ENCODE data around the gene CST5.
"Not testable (repeated sequence)": the region's sequence is repeated elsewhere in the genome, so short reads cannot be mapped to it uniquely, and the experiment has no call there.

The CST5 gene, protein sequence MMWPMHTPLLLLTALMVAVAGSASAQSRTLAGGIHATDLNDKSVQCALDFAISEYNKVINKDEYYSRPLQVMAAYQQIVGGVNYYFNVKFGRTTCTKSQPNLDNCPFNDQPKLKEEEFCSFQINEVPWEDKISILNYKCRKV

DNA sequence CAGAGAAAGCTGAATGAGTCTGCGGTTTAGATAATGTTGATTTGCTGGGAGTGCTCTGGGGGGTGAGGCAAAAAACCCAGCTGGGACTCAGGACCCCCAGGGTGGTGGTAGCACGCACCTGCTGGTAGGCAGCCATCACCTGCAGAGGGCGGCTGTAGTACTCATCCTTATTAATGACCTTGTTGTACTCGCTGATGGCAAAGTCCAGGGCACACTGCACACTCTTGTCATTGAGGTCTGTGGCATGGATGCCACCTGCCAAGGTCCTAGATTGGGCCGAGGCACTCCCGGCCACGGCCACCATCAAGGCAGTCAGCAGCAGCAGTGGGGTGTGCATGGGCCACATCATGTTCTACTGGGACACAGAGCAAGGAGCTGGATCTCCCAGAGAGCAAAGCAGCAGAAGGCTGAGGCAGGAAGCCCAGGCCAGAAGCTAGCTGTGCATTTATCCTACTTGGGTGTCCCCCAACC lies at the start of gene CST5:
Gene CST5, minus strand, starts transcription at position 421 of the 471 bp plus-strand sequence. Its CDS starts 72 bp downstream, at position 349.
- DNase-seq, result no peak

DNA sequence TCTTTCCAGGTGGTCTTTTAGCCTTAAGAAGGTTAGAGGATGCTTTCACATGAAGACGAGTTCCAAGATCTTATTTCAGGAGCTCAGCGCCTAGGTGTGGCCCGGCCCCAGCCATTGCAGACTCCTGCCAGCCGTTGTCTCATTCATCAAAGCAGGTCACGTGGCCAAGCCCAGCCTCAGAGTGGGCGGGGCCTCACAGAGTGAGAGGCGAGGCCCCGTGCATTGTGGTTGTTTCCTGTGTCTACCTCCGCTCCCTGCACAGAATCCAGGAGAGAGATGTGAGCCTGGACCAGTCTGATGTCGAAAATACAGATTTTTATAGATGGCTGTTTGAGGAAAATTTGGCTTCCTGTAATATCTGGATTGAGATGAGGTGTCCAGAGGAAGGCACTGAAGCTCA lies 49.2 kb upstream of the CST5 start:
- DNase-seq, result peak; percentile 22

DNA sequence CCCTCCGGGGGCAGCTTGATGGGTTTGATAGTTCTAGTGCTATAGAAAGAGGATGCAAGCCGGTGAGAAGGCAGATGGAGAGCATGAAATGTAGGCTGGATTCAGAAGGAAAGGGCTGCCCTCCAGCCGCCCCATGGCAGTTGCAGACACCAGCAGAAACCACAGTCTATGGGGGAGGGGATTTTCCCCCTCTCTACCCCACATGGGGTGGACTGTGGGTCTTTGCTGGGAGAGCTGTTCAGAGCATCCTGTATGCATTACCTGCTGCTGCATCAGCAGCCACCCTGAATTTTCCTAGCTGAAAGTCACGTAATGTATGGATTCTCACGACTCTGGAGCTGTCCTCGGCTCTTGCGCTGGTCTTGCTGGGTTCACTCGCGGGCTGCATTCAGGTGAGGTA lies 48.8 kb upstream of the CST5 start:
- DNase-seq, result no peak

DNA sequence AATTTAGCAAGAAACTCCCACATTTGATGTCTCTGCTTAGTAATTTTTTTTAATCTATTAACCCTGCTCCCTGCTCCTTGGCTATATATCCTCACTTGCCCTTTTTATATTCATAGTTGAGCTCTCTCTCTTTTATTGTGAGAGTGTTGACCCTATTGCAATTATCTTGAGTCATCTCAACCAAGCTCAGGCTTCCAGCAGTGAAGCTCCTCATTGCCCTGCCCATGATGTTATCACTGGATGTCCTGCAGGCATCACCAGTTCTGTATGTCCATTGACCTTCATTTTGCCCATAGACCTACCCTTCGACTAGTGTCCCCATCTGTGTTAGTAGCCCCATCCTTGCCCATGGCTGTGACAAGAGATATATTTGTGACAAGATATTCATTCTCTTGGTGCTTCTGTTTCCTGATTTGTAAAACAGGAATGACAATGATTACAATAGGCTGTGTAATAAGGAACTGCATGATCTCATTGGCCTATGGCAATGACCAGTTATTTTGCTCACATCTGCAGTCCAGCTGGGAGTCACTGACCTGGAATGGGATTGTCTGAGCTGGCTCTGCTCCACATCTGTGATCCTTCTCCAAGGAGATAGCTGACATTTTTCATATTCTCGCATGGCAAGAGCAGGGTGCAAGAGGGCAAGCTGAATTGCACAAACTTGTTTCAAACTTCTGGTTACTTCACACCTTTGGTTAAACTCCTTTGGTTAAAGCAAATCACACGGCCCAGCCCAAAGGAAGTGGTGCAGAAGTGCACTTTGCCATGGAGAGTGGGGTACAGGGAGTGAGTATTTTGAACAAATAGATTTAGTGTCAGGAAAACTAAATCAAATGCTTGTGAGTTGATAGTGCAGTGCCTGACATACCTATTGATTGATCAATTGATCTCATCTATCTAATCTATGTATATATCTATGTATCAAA lies 47.7 kb upstream of the CST5 start:
- DNase-seq, result no peak

DNA sequence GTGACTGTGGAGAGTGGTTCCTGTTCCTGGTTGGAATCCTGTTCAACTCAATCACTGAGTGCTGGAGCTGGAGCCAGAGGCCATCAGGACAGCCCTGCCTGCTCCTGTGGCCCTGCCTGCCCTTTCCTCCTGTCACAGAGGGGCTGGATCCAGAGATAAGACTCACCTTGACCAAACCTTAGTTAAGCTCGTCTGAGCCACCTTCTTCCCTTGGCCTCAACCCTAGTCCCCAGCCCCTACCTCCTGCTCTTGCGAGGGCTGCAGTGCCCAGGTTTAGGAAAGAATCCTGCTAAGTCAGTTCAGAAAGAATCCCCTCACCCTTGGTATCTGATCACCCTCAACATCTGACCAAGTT lies 47.0 kb upstream of the CST5 start:
- DNase-seq, result no peak

DNA sequence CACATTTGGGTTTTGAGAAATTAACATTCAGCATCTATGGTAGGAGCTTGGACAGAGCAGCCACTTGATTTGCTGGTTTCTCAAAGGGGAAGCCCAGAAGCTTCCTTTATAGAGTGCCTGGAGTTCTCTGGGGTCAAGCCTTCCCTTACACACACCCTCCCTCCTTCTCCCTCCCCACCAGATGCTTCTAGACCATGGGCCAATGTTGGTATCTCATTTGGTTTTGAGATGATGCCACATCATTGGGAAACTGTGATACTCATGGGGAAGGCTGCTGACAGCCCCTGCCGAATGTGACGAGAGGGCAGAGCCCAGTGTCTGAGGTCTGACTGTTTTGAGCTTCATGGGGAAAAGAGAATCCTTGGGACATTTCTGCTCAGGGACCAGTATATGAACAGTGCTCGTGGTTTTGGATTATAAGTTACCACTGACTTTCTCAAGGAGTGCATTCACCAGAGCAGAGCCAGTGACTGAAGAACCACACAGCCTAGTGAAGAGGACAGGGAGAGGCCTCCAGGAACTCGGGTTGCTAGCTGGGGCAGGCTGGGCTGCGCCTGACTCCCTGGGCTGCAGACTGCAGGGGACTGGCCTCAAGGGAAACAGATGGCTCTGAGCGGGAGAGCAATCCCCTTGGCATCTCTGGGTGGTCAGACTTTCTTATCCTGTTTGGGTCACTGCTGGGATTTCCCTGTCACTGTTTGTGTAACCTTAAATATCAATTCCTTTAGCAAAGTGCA lies 46.4 kb upstream of the CST5 start:
- DNase-seq, result no peak

DNA sequence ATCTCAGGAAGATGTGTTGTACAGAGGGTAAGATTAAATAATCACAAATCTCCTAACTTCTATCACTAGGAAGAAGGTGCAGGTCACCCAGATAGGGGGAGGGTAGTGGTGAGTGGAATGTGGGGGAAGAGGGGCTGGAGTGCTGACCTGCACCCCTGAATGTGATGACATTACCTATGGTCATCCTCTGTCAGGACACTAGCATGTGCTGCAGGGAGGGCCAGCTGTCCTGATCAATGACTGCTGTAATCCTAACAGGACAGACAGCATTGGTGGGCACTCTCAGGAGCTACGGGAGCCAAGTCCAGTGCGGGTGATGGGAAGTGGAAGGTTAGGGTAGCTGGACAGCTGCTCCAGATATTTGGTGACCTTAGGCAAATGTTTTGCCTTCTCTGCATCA lies 45.2 kb upstream of the CST5 start:
- no peak for DNase-seq

DNA sequence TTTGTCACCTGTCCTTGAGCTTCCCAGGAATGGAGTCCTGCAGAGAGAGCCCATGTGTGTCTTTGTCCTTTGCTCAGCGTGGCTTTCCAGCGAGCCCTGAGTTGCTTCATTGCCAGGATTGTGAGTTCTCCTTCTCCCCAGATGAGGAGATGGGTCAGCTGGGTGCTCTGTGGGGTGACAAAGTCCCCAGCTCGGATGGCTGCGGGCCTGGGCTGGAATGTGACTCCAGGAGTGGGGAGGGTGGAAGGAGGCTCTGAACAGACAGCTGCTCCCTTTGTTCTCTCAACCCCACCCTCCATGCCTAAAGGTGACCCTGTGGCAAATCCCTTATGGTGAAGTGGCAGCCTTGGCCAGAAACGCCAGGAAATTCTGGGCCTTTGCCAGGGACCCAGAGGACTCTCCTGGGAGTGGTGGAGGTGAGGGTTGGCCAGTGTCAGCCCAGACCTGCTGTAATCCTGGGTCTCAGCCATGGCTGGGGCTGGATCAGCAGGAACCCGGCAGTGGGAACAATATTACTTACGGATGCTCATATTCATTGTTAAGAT lies 44.4 kb upstream of the CST5 start:
- no peak for DNase-seq

DNA sequence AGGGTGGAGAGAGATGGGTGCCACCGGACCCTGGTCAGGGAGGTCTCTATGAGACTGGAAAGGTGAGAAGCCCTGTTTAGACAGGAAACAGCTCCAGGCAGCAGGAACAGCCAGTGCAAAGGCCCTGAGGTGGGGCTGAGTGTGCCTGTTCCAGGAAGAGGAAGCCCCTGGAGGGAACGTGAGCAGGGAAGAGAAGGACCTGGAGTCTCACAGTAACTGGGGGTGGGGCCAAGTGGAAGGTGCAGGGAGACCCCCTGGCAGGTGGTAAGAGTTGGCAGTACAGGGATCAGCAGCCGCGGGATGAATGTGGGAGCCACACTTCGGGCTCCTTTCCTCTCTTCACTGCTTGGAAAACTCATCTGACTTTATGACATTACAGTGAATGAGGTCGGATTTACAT lies 43.8 kb upstream of the CST5 start:
- no peak for DNase-seq

DNA sequence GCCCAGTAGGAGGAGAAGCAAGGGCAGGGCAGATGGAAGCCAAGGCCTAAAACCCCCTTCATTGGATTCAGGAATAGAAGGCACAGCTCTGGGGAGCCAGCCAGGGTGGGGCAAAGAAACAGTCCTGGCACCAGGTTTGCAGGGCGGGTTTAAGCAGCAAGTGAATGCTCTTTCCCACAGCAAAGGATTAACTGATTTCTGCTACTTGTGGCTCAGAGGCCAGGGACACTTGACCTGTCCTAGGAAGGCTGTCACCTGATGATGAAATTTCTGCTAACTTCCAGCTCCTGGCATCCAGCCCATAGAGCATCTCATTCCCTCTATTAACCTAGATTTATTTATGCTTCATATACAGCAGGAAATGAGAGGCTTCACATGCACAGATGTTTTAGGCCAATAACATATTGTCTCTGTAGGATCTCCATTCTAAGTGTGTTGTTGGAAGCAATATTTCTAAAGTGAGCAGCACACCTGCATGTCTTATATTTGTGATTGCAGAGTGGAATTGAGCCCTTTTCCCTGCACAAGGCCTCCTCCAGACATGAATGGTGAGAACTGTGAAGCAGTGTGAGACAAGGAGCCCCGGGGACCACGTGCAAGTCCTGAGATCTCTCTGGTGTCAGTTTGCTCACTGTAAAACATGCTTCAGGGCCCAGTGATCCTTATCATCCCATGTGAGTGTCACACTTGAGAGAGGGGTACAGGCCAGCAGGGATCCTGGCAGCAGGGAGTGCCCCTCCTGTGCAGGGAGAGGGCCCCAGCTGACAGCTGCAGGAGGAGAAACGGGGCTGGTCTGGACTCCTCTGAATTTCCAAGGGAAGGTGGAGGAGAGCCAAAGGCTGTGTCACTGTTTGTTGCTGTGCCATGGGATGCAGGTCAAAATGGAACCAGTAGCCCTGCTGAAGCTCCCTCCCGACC lies 41.1 kb upstream of the CST5 start:
- no peak for DNase-seq

DNA sequence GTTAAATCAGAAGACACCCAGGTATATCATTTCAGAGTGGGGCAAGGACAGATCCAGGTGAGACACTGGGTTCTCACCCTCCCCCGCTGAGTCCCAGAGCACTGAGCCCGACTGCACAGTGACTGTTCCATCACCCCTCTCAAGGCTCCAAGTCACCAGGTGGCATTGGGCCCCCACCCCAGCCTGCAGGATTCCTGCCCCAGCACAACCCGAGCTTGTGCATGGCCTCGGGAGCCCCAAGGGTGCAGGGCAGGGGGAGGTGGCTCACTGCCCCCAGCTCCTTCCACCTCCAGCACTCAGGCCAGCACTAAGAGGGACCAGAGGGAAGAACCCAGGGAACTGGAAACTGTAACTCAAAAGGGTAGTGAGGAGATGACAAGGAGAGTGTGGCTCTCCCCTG lies 39.3 kb upstream of the CST5 start:
- DNase-seq, result no peak

DNA sequence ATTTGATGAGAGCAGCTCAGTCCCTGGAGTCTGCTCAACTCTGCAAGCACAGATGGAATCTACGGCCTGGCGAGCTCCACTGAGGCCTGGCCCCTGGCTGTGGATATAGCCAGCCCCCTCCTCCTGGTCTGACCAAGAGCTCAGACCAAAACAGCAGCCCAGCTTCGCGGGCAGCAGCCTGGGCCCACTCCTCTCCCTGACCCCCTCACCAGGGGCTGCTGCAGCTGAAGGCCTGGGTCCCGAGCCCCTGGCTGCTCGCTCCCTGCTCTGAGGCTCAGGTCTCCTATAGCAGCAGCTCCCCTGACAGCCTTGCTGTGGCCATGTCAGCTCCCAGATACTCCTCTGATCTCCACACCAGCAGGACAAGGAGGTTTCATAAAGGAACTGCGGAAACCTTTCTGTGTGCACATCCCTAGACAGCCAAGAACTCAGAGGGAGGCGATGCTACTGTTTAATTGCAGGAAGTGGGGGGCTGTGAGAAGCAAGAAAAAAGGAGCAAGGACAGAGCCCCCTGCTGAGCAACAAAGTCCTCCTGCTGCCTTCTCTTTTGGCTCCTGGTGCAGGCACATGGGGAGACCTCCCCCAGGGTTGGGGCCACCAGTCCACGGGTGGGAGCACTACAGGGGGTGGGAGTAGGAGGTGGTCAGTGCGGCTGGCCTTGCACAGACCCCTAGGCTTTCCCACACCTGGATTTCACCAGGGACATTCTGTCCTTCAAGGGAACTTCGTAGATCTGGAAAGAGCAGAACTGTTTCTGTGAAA lies 38.7 kb upstream of the CST5 start:
- no peak for DNase-seq

DNA sequence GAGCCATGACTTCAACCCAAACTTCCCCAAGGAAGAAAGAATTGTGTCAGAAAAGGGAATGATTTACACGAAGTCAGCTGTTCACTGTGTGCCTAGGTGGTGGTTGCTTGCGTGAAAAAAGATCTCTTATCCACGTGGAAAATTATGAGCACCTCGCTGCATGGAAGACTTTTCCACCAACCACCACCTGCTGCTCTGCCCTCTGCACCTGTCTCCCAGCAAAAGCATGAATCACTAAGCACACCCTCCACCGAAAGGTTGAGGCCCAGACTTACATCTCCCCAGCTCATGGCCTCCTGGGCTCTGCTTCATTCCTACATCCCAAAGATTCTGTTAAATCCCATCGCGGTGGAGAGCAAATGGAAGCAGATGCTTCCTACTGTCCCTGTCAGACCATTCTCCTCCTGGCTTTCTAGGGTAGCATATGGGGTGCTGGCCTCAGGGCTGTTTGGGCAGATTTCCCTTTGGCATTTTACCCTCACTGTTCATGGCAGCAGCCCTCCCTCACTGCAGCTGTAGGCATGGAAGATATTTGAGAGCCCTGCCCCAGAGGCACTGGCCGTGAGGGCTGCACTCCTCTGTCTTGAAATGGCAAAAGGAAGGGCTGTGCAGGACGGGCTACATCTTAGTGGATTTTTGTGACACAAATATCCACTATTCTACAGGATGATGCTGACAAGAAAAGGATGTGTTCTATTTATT lies 37.6 kb upstream of the CST5 start:
- no peak for DNase-seq

DNA sequence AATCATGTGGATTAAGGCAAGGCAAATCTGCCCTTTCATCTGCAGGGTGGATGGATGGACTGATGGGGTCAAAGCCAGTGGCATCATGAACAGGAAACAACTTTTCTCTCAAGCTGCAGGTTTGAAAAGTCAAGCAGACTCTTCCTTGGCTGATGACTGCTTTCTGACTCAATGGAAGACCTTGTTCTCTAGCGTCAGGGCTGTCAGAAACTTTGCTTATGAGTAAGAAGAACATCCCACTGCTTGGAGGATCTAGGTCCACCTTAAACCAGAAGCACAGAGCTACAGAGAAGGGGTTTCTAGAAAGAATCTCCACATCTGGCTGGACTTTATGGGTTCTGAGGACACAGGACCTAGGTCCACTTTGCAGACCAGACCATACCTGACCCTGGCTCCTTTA lies 36.3 kb upstream of the CST5 start:
- no peak for DNase-seq

DNA sequence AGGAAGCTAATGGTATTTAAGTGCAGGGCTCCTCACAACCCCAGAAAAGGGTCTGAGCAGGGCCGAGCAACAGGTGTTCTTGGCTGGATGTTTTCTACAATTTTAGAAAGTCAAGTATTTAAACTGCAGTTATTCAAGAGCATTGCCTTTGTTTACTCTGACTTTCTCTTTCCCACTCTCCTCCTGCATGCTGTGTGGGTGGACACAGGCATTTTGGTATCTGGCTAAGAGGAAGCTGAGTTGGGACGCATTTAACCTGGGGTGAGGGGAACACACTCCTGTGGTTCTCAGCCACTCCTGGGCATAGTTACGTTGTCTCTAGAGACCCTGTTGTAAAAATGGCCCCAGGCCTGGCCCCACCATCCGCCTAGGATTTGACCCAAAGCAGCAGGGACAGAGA lies 34.9 kb upstream of the CST5 start:
- not testable (repeated sequence) for DNase-seq

DNA sequence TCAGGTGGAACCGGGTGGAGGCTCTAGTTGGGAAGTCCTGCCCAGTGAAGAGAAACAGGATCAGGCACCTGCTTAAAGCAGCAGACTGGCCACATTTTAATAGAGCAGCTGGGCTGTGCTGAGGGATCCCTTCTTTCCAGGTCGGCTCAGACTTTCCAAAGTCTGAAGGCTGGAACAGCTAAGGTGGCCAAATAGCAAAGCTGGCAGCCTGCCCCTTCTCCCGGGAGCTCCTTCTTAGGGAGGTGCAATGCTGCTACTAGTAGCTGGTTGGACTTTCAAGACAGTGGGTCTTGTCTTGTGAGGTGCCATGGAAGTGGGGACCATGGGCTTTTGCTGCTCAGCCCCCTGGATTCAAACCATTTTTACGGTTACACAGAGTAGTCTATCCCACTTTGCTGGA lies 30.7 kb upstream of the CST5 start:
- DNase-seq, result no peak

DNA sequence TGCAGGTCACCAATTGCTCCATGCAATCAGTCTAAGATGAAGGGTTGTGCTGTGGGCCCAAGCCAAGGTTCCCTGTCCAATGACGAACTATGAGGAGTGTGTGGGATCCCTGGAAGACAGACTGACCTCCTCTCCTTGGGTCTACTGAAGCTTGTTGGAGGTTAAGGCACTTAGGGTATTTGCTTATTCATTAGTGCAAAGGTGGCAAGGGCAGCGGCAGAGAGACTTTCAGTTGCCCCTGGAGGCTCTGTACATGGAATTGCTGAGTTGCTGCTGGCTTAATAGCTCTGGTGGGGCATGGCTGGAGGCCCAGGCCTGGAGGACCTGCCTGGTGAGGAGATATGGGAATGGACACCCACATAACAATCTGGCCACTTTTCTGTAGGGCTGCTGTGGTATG lies 29.8 kb upstream of the CST5 start:
- no peak for DNase-seq

DNA sequence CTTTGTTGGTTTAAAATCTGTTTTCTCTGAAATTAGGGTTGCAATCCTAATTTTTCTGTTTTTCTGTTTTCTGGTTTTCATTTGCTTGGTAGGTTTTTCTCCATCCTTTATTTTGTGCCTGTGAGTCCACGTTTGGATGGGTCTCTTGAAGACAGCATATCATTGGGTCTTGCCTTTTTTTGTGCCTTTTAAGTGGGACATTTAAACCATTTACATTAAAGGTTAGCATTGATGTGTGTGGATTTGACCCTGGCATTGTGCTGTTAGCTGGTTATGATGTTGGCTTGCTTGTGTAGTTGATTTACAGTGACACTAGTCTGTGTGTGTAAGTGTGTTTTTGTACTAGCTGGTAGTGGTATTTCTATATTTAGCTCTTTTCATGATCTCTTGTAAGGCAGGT lies 28.0 kb upstream of the CST5 start:
- DNase-seq, result no peak

DNA sequence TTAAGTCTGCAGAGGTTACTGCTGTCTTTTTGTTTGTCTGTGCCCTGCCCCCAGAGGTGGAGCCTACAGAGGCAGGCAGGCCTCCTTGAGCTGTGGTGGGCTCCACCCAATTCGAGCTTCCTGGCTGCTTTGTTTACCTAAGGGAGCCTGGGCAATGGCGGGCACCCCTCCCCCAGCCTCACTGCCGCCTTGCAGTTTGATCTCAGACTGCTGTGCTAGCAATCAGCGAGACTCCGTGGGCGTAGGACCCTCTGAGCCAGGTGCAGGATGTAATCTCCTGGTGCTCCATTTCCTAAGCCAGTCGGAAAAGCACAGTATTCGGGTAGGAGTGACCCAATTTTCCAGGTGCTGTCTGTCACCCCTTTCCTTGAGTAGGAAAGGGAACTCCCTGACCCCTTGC lies 22.8 kb upstream of the CST5 start:
- DNase-seq, result not testable (repeated sequence)

DNA sequence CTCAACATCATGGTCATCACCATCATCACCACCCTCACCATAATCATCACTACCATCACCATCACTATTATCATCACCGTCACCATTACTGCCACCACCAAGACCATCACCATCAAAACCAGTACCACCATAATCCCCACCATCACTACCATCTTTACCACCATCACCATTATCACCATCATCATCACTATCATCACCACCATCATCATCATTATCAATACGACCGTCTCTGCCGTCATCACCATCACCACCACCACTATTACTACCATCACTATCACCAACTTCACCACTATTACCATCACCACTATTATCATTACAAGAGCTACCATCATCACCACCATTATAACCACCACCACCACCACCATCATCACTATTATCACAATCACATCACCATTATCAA lies 11.3 kb upstream of the CST5 start:
- DNase-seq, result not testable (repeated sequence)

DNA sequence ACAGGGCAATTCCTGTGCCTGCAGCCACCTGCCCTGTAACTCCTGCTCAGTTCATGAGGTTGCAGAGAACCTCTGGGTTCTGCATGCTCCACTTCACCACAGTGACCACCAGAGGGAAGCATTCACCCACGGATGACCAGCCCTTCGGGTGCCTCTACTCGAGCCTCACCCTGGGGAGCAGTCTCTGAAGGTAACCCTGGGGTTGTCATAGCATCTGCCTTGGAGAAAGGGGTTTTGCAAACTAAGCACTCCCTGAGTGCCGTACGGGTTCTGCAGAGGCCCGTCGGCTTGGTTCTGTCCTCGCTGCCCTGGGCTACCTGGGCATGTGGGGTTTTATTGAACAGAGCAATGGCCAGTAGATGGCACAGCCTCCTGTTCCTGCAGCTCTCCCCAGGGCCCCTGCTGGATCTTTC lies 10.2 kb upstream of the CST5 start:
- DNase-seq, result peak; percentile 55
